ENCODE measurements around the gene KCNH3.

Gene KCNH3

DNA sequence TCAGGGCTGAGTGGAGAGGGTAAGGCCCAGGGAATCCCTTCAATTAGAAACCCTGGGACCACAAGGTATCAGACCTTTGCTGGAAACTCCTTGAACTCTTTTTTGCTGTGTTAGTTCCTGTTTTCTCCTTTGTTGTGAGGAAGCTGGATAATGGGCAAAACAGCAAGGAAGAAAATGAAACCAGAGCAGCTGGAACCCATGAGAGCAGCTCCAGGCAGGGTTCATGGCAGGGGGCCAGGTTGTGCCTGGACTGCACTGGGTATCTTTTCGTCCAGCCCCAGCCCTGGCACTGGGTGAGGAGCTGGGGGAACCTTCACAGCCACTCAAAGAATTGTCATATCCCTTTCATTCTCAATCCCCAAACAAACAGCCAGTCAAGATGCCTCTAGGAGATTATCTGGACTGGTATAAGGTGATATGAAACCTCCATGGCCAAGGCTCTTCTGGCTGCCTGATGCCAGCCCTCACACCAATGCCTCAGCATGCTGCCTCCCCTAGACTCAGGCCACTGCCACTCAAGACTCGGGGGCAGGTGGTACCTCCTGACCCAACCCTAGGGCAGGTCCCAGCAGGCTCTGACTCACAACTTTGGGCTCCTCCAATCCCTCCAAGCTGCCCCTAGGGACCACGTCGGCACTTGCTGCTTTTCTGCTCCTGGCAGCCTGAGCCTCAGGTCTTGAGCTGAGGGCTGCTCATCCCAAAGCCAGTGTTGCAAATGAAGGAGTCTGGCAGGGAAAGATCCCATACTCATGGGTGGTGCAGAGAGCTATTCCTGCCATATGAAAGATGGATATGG, 50.1 kb downstream of the KCNH3 start:
- Histone ChIP-seq H3K9me2 (replicated peaks; ENCODE audit: insufficient read depth, low read length) (no peaks in the 10 kb centered on the region), H3K9ac (ENCODE audit: low read length) (no peak overlapping the region), H3K4me2 (ENCODE audit: low read depth, low read length) (no peak overlapping the region), H3K4me3 (ENCODE audit: low read length) (no peak overlapping the region), H3F3A (ENCODE audit: insufficient read depth, low read length) (no peaks in the 10 kb centered on the region), H3K79me2 (ENCODE audit: low read length) (no peaks in the 10 kb centered on the region), H3K27me3 (replicated peaks; ENCODE audit: insufficient read depth, low read length) (no peaks in the 10 kb centered on the region), H3K9me3 (replicated peaks; ENCODE audit: insufficient read depth, low read length) (no peaks in the 10 kb centered on the region), H2AFZ (ENCODE audit: low read length) (no peak overlapping the region), H3K27ac (ENCODE audit: low read length) (no peak overlapping the region), H3K36me3 (replicated peaks; ENCODE audit: insufficient read depth, low read length) (no peaks in the 10 kb centered on the region), H3K4me1 (ENCODE audit: low read length) (no peaks in the 10 kb centered on the region), H4K20me1 (ENCODE audit: insufficient read depth, low read length) (no peaks in the 10 kb centered on the region)
- no peak for DNase-seq
- TF ChIP-seq EZH2 (optimal IDR thresholded peaks at IDR 0.05; ENCODE audit: low read depth, low read length), result no peak
- no peak for TF ChIP-seq EZH2phosphoT487 (IDR thresholded peaks at IDR 0.05; ENCODE audit: low read length)
- TF ChIP-seq, protein P1, sequence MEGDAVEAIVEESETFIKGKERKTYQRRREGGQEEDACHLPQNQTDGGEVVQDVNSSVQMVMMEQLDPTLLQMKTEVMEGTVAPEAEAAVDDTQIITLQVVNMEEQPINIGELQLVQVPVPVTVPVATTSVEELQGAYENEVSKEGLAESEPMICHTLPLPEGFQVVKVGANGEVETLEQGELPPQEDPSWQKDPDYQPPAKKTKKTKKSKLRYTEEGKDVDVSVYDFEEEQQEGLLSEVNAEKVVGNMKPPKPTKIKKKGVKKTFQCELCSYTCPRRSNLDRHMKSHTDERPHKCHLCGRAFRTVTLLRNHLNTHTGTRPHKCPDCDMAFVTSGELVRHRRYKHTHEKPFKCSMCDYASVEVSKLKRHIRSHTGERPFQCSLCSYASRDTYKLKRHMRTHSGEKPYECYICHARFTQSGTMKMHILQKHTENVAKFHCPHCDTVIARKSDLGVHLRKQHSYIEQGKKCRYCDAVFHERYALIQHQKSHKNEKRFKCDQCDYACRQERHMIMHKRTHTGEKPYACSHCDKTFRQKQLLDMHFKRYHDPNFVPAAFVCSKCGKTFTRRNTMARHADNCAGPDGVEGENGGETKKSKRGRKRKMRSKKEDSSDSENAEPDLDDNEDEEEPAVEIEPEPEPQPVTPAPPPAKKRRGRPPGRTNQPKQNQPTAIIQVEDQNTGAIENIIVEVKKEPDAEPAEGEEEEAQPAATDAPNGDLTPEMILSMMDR (IDR thresholded peaks at IDR 0.05; ENCODE audit: low read length), result no peak

DNA sequence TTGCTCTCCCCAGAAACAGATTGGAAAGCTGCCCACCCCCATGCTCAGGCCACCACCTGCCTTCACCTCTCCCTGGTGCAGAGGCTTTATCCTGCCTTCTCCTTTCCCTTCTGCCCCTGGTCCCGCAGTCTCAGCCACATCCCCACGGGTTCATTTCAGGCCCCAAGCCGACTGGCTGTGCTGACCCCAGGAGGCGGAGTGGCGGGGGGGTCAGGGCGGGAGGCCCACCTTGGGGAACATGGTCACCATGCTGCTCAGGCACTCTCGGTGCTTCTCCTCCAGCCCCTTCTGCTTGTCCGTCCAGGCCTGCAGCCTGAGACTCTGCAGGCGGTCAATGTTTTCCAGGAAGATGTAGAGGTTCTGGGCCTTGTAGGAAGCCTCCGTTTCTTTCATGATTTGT, 59.7 kb downstream of the KCNH3 start:
- TF ChIP-seq, protein P1 (IDR thresholded peaks at IDR 0.05; ENCODE audit: low read length), result no peak
- no peak overlapping the region for H2AFZ ChIP-seq (ENCODE audit: low read length)
- H3K4me2 ChIP-seq (ENCODE audit: low read depth, low read length), result no peak overlapping the region
- no peak overlapping the region for H3K9ac ChIP-seq (ENCODE audit: low read length)
- no peaks in the 10 kb centered on the region for H3K9me2 ChIP-seq (replicated peaks; ENCODE audit: insufficient read depth, low read length)
- no peaks in the 10 kb centered on the region for H3F3A ChIP-seq (ENCODE audit: insufficient read depth, low read length)
- no peaks in the 10 kb centered on the region for H3K36me3 ChIP-seq (replicated peaks; ENCODE audit: insufficient read depth, low read length)
- no peaks in the 10 kb centered on the region for H3K79me2 ChIP-seq (ENCODE audit: low read length)
- no peak overlapping the region for H3K4me3 ChIP-seq (ENCODE audit: low read length)
- H3K4me1 ChIP-seq (ENCODE audit: low read length), result no peaks in the 10 kb centered on the region
- no peaks in the 10 kb centered on the region for H4K20me1 ChIP-seq (ENCODE audit: insufficient read depth, low read length)
- no peak overlapping the region for H3K27ac ChIP-seq (ENCODE audit: low read length)
- no peak for DNase-seq
- no peaks in the 10 kb centered on the region for H3K27me3 ChIP-seq (replicated peaks; ENCODE audit: insufficient read depth, low read length)
- no peaks in the 10 kb centered on the region for H3K9me3 ChIP-seq (replicated peaks; ENCODE audit: insufficient read depth, low read length)

DNA sequence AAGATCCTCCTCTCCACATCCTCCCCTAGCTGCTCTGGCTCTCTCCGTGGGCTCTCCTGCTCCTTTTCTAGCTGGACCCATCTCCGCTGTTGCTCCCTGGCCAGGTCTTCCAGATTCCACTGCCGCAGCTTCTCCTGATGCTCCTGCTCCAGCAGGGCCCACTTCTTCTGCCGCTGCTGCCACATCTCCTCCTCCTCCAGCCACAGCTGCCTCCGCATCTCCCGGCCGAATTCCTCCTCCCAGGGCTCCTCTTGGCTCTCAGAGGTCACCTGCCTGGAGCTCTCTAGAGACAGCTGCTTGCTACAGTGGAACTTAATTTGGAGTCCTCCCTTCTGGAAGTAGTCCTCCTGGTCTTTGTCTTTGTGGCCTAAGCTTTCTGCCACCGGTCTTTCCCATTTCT, 61.1 kb downstream of the KCNH3 start:
- no peaks in the 10 kb centered on the region for H3K36me3 ChIP-seq (replicated peaks; ENCODE audit: insufficient read depth, low read length)
- H3K9me2 ChIP-seq (replicated peaks; ENCODE audit: insufficient read depth, low read length), result no peaks in the 10 kb centered on the region
- no peaks in the 10 kb centered on the region for H3F3A ChIP-seq (ENCODE audit: insufficient read depth, low read length)
- H3K79me2 ChIP-seq (ENCODE audit: low read length), result no peaks in the 10 kb centered on the region
- no peak for DNase-seq
- no peak overlapping the region for H2AFZ ChIP-seq (ENCODE audit: low read length)
- H4K20me1 ChIP-seq (ENCODE audit: insufficient read depth, low read length), result no peaks in the 10 kb centered on the region
- no peak overlapping the region for H3K4me3 ChIP-seq (ENCODE audit: low read length)
- H3K9ac ChIP-seq (ENCODE audit: low read length), result no peak overlapping the region
- no peak overlapping the region for H3K27ac ChIP-seq (ENCODE audit: low read length)
- no peaks in the 10 kb centered on the region for H3K4me1 ChIP-seq (ENCODE audit: low read length)
- no peaks in the 10 kb centered on the region for H3K27me3 ChIP-seq (replicated peaks; ENCODE audit: insufficient read depth, low read length)
- H3K4me2 ChIP-seq (ENCODE audit: low read depth, low read length), result no peak overlapping the region
- no peaks in the 10 kb centered on the region for H3K9me3 ChIP-seq (replicated peaks; ENCODE audit: insufficient read depth, low read length)
- TF ChIP-seq, protein P1 (IDR thresholded peaks at IDR 0.05; ENCODE audit: low read length), result no peak
- TF ChIP-seq EZH2 (optimal IDR thresholded peaks at IDR 0.05; ENCODE audit: low read depth, low read length) (no peak), EZH2phosphoT487 (IDR thresholded peaks at IDR 0.05; ENCODE audit: low read length) (no peak)
